Measurements from ENCODE around the gene BRD8. TPM values are rescaled to one million over a fixed set of nuclear protein-coding genes. Genes with fewer than 3 reads are reported as not detected.

Gene BRD8
- total and polyA plus RNA-seq, 9 of the 15 experiments (the other 6 are each of a cell fraction or from before 2014, with no cell fraction given): 54.6 to 163 (median 87.0) TPM

GRCh38 chr5:138178516-138179276 lies at the start of gene BRD8, which contains the start of gene KIF20A (continued):
- TF ChIP-seq POLR2G (IDR thresholded peaks at IDR 0.05; ENCODE audit: low read depth, low read length) (peak; percentile 89), E2F6 (IDR thresholded peaks at IDR 0.05; ENCODE audit: borderline replicate concordance in 1 of 2, extremely low read depth in 1 of 2, insufficient read depth in 1 of 2, insufficient read length in 1 of 2, low read depth in 1 of 2, low read length in 1 of 2, poor library complexity in 1 of 2, severe bottlenecking in 1 of 2) (peak in 1 of 2 experiments; percentile 87), ID3 (CRISPR knock-in tag; IDR thresholded peaks at IDR 0.05) (no peak), ID3 (tag; IDR thresholded peaks at IDR 0.05) (peak; percentile 47; the same call in 1 of the 2 replicates), NBN (IDR thresholded peaks at IDR 0.05; ENCODE audit: low read depth) (peak; percentile 60; the same call in 1 of the 2 replicates), TRIM24 (IDR thresholded peaks at IDR 0.05) (0 out of 4 replicates have a peak, but pooled peaks of 1 of the 2 experiments have one; percentile 7), MEF2A (IDR thresholded peaks at IDR 0.05; ENCODE audit: control insufficient read depth, low read depth, low read length) (no peak), ZNF589 (CRISPR knock-in tag; IDR thresholded peaks at IDR 0.05; ENCODE audit: low read depth) (0 out of 2 replicates have a peak, but pooled peaks have one; percentile 35), ZBTB43 (CRISPR knock-in tag; IDR thresholded peaks at IDR 0.05) (peak; percentile 79; the same call in 1 of the 2 replicates), ATF3 (IDR thresholded peaks at IDR 0.05) (no peak), ATF3 (CRISPR knock-in tag; conservative IDR thresholded peaks at IDR 0.05) (0 out of 2 replicates have a peak, but pooled peaks have one; percentile 34), SIN3B (IDR thresholded peaks at IDR 0.05; ENCODE audit: low read depth) (peak; percentile 63; the same call in 1 of the 2 replicates), ARID4B (CRISPR knock-in tag; IDR thresholded peaks at IDR 0.05) (peak; percentile 91), ZNF639 (CRISPR knock-in tag; conservative IDR thresholded peaks at IDR 0.05 in 1 of 2, IDR thresholded peaks at IDR 0.05 in 1 of 2) (peak in 1 of 2 experiments; percentile 82; a peak in 2 of 4 replicates), PRPF4 (IDR thresholded peaks at IDR 0.05; ENCODE audit: insufficient read depth, low read depth, low read length, poor library complexity, severe bottlenecking) (no peak)

Data from K562 (cell line).